Stimulated activated CD8-positive, alpha-beta memory T cell treated with anti-CD3 and anti-CD28 coated beads, Interleukin-2, amount 100 ng/mL, for 1 hour (primary cell): Measurements from ENCODE around the gene TSHZ3.

Experiments
- DNase-seq, 2 donors: peaks; one replicate each; pipeline ENCODE4 v3.0.0-alpha.2; 2020; ENCODE audit warnings: low read depth in 2 of 2

The TSHZ3 gene

GRCh38 chr19:31354799-31355664 is 5.8 kb upstream of the TSHZ3 start:
- no peak for DNase-seq

GRCh38 chr19:31354316-31354715 is 5.1 kb upstream of the TSHZ3 start:
- no peak for DNase-seq

GRCh38 chr19:31353833-31354232 is 4.6 kb upstream of the TSHZ3 start:
- no peak for DNase-seq

DNA sequence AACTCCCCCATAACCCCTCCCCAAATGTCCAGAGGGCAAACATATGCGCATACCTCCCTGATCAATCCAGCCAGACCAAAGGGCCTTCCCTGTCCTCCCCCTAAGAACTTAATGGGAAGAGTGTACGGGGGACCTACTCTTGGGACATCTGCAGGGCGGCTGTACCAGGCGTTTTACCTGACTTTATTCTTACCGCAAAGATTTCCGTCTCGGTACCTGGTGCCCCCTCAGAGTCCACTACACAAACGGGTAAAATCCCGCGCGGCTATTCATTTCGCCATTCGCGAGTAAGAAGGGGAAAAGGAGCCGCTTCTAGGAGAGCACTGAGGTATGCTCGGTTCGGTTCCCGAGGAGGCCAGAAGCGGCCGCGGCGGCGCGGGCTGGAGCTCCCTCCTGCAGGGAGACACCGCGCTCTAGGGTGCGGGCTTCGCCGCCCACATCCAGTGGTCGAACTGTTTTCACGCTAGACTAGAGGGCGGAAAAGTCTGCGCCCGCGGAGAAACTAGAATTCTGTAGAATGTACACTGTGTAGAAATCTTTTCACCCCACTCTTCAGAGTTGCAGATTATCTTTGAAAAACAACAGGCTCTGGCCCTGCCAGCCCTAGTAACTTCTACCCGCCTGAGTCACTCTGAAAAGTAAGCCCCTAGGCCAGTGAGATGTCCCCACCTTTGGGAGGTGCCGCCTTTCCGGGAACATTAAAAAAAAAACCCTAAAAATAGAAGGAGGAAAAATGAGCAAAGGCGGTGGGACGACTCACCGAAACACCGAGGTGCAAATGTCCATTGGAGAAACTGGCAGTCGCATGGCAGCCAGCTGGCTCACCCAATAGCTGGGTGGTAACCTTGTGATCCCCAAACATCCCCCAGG is 3.8 kb upstream of the TSHZ3 start:
- no peak for DNase-seq

GRCh38 chr19:31352296-31352781 is 3.1 kb upstream of the TSHZ3 start:
- no peak for DNase-seq

GRCh38 chr19:31351855-31352195 is 2.6 kb upstream of the TSHZ3 start:
- no peak for DNase-seq

GRCh38 chr19:31351056-31351854 is 2.0 kb upstream of the TSHZ3 start:
- DNase-seq = no peak

GRCh38 chr19:31350693-31351055 is 1.4 kb upstream of the TSHZ3 start:
- DNase-seq = no peak

DNA sequence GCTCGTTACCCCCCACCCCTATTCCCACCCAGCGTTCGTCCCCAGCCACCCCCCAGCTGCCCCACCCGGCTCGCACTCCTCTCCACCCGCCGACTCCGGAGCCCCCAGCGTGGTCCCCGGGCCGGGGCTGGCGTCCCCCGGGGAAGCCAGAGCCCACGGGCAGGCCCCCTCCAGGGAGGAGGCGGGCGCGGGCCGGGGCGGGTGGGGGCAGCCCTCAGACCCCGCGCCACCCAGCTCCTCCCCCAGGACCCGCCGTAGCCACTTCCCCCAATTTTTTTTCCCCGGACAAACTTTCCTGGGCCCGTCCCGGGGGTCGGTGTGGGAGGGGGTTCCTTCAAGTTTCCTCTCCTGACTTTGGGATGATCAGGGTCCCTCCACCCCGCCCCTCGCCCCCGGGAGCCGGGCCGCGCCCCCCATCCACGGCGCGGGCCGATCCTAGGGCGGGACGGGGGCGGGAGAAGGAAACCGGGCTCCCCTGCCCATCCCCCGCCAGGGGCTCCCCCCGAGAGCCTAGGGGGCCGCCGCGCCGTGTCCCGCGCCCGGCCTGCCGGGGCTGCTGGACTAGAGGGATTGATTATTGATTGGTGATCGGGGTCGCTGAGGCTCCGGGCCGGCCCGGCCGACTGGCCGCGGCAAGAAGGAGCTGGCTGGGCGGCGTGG is 927 bp upstream of the TSHZ3 start:
- DNase-seq = no peak

DNA sequence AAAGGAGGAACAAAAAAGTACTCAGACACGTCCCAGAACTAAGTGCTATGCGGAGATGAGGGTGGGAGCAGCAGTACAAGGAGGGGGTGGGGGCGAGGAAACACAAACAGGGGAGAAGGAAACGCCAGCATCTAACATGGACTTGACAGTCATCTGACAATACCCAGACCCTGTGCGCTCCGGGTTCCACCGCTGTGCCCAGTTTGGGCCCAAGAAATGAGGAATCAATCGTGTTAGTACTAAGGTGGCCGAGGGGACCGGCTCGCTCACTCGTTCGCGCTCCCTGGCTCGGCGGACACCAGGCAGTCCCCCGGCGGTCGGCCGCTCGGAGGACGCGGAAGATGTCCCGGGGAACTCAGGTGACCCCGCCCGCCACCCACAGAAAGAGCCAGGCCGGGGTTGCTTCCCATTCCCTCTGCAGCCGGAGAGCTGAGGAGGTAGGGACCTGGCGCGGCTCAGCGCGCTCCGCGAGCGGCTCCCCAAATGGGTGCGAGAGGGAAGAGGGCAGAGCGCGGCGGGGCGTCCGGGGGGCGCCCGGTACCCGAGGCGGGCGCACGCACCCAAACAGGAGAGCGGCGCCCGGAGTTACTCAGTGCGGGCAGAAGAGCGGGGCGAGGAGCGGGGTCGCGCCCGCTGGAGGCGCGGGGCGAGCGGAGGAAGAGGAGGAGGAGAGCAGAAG is 616 bp downstream of the TSHZ3 start:
- no peak for DNase-seq

DNA sequence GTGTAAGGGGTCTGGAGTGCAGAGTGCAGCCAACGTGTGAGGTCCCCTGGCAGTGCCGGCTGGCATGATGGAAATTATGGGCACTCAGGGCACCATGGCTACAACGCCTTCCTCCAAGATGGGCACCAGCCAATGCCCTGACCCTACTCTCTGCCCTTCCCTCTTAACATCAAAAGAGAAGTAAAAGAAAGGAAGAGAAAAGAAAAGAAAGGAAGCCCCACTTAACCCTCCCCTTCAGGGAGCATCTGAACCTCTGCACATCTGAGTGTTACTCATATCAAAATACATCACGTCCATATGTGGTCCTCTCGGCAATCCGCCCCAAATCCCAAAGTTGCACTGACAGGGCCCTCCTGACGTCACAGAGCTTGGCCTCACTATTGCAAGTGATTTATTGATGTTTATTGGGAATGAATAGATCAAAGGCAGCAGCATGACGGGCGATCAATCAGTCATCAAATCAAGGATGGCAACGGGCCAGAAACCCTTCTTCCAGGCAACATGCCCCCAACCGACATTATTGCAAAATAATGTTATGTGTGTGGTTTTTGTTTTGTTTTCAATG is 1.3 kb downstream of the TSHZ3 start:
- no peak for DNase-seq

DNA sequence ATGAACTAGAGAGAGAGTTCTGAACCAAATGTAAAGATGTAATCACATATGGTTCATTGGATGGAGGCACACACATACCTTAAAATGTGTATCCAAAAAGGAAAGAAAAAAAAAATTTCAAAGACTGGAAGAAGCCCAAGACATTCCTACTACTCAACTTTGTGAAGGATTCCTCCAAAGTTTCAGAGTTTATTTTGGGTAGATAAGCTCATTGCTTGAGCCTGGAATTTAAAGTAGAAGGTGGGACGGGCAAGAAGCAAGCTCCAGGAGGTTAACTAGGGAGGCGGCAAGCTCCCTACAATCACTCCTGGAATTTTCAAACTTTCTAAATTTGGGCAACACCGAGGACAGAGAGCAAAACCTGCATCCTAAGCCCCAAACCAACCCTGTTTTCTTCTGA is 1.9 kb downstream of the TSHZ3 start:
- DNase-seq = no peak

DNA sequence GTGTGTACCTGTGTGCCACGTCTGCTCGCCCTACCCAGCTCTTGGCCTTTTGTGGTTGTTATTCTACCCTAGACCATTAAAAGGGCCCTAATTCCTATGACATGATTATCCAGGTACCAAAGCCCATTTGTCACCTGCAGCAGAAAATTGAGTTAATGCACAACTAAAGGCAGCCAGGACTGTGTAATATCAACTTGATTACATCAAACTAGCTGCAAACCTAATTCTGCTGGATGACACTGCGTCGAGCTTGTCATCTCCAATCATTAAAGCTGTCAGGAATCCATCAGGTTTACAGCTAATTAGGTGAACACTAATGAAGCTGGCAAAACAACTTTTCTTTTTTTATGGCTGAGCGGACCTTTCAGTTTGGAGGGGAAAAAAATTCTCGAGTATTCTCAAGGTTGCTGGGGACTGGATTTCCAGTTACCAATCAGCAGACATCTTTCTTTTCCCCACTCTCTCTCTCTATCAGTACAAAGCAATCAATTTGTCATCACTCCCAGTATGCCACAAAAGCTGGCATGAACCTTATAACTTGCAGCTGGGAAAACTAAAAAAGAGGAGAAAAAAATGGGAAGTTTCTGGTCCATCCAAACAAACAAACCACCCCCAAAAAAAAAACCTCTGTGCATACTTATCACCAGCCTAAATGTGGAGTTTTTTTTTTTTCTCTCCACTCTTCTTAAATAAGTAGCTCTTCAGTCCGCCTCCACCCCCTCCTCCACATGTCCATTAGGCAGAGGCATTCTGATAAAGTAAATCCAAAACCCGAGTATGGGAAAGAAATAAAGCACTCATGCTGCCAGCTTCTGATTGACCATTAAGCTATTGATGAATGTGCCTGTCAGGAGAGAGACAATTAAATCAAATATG is 2.8 kb downstream of the TSHZ3 start:
- DNase-seq = no peak

DNA sequence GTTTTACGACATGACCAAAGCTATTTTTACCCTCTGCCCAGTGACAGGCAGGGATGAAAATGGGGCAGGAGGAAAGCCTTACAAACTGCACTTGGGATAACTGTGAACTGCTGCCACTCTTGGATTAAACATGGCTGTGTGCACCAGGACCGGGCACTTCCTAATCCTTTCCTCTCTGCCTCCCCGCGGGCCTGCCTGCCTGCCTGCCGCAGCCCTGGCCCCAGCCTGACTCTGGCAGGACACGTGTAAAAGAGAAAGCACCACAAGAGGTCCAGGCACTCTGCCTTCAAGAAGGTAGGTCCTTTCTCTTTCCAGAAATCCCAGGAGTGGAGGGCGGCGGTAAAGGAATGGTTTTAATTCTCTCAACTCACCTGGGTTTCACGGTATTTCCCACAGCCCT is 4.8 kb downstream of the TSHZ3 start:
- DNase-seq = no peak

DNA sequence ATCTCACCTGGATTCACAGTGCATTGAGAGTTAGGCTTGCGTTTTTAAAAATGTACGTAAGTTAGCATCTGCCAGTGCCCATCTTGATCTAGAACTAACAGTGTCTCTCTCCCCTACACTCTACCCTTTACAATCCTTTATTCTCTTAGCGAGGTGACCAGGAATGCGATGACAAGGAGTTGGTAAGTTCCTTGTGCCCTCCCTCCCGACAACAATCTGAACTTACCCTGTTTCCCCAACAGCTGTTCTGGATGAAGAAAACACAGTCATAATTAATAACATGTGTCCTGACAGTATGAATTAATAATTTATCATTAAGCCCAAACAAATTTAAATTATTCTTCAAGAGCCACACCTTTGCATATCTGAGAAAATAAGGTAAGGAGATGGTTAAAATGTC is 6.3 kb downstream of the TSHZ3 start:
- no peak for DNase-seq

GRCh38 chr19:31340042-31341025 is 8.9 kb downstream of the TSHZ3 start:
- no peak for DNase-seq

DNA sequence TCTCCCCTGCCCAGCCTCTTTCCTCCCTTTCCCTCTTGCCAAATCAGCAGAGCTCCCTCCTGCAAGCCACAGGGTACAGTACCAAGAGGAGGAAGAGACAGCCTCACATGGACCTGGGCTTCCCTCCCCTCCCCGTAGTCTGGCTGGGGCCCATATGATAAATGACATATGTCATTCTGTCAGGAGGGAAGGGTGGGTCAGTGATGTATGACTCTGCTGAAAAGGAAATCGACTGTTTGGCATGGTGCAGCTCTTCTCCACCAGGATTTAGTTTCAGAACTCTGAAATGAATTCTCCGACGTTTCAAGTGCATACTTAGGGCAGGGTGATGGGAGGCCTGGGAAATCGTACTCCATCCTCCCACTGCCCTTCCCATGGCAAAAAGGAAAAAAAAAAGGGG is 9.8 kb downstream of the TSHZ3 start:
- DNase-seq = no peak

DNA sequence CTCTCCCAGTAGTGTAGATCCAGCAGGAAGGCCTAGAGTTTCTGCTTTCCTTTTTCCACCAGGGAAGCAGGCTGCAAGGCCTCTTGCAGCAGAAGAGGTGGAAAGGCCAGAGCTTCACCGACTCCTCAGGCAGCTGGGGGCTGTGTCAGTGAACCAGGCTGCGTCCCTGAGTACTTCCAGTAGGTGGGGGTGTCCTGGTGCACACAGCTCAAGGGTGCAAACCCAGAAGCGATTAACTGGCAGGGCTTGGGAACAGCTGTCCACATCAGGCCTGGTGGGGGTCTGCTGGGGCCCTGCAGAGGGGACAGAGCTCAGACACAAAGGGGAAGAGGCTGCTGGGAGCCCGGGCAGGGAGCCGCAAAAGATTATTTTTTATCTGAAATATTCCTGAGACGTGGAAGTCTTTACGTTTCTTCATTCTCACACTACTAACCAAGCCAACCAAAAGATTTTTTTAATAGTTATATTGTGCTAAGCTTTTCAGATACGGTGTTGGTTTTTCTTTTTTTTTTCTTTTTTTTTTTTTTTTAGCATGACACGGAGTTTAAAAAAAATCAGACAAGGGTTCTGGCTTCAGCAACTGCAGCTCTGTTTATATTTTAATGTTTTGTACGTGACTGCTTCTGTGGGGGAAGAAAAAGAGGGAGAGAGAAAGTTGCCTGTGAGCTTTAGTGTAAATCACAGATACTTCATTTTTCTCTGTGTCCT is 11.0 kb downstream of the TSHZ3 start:
- no peak for DNase-seq
